OCI-LY1 (cell line): ENCODE results near the gene CCNY.

ENCODE experiments used
- EZH2 ChIP-seq: fragments of 200-600 bp; sonication (generic), shearing (Covaris generic); IDR thresholded peaks from 2 replicates; pipeline ENCODE4 v1.8.0; 2017; ENCODE audit warnings: borderline replicate concordance, mixed run types, mild to moderate bottlenecking, antibody characterized with exemption, low read length, moderate library complexity, mixed read lengths
- TF ChIP-seq, protein P1 (sequence below): fragments of 200-600 bp; sonication (generic), shearing (Covaris generic); IDR thresholded peaks from 2 replicates; pipeline ENCODE4 v1.5.1; 2017; ENCODE audit warnings: mild to moderate bottlenecking, antibody characterized with exemption, low read length, moderate library complexity, mixed read lengths

- TF ChIP-seq, protein P1, sequence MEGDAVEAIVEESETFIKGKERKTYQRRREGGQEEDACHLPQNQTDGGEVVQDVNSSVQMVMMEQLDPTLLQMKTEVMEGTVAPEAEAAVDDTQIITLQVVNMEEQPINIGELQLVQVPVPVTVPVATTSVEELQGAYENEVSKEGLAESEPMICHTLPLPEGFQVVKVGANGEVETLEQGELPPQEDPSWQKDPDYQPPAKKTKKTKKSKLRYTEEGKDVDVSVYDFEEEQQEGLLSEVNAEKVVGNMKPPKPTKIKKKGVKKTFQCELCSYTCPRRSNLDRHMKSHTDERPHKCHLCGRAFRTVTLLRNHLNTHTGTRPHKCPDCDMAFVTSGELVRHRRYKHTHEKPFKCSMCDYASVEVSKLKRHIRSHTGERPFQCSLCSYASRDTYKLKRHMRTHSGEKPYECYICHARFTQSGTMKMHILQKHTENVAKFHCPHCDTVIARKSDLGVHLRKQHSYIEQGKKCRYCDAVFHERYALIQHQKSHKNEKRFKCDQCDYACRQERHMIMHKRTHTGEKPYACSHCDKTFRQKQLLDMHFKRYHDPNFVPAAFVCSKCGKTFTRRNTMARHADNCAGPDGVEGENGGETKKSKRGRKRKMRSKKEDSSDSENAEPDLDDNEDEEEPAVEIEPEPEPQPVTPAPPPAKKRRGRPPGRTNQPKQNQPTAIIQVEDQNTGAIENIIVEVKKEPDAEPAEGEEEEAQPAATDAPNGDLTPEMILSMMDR, result no peak
- no peak for TF ChIP-seq EZH2
These were observed 863 bp downstream of the CCNY start for GRCh38 chr10:35336921-35337823.
